ENCODE measurements around the gene KLK3. TPM values are rescaled to one million over a fixed set of nuclear protein-coding genes. Genes with fewer than 3 reads are reported as not detected.
"Not testable (repeated sequence)": the region's sequence is repeated elsewhere in the genome, so short reads cannot be mapped to it uniquely, and the experiment has no call there.

Gene KLK3
- total RNA-seq, 6 experiments from 2014 or later: not detected

DNA sequence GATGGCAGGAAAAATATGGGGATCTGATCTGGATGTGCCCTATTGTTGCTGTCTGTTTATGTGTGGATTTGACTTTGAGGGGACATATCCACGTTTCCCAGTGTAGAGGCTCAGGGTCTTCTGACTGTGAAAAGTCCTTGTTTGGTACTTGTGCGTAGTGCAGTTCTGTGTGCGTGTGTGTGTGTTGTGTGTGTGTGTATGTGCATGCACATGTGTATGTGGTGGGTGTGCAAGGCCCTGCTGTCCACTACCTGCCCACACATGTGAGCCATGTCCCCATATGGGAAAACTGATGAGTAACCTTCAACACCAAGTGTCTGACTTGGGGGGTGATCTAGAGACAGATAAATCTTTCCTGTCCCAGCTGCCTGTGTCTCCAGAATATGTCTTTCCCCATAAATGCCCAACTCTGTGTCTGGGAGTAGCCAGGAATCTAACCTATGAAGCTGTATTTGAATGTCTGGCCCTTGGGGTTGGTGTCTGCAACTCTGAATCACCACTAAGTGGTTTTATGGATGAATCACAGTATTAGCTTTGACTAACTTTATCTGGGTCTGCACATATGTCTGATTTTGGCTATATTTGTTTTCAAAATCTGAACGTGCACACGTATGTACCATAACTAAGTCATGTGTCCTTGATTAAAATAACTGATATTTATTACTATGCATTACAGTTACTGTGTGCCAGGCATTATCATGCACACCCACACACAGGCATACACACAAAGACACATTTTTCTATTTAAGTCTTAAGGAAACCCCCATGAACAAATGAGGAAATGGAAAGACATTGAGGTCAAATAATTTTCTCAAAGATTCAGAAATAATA, 35.9 kb downstream of the KLK3 start:
- Mint-ChIP-seq H3K9me3 (peaks cover 9% of the 10 kb centered on the region; the same call in 1 of the 2 replicates), H3K36me3 (ENCODE audit: low read depth) (no peaks in the 10 kb centered on the region), H3K4me1 (ENCODE audit: low read depth) (peaks cover 7% of the 10 kb centered on the region), H3K4me3 (no peak overlapping the region), H3K27ac (no peak overlapping the region), H3K27me3 (ENCODE audit: insufficient read depth) (peaks cover 12% of the 10 kb centered on the region)
- DNase-seq: peak; percentile 28
- TF ChIP-seq, protein P1, sequence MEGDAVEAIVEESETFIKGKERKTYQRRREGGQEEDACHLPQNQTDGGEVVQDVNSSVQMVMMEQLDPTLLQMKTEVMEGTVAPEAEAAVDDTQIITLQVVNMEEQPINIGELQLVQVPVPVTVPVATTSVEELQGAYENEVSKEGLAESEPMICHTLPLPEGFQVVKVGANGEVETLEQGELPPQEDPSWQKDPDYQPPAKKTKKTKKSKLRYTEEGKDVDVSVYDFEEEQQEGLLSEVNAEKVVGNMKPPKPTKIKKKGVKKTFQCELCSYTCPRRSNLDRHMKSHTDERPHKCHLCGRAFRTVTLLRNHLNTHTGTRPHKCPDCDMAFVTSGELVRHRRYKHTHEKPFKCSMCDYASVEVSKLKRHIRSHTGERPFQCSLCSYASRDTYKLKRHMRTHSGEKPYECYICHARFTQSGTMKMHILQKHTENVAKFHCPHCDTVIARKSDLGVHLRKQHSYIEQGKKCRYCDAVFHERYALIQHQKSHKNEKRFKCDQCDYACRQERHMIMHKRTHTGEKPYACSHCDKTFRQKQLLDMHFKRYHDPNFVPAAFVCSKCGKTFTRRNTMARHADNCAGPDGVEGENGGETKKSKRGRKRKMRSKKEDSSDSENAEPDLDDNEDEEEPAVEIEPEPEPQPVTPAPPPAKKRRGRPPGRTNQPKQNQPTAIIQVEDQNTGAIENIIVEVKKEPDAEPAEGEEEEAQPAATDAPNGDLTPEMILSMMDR (IDR thresholded peaks at IDR 0.05): no peak

DNA sequence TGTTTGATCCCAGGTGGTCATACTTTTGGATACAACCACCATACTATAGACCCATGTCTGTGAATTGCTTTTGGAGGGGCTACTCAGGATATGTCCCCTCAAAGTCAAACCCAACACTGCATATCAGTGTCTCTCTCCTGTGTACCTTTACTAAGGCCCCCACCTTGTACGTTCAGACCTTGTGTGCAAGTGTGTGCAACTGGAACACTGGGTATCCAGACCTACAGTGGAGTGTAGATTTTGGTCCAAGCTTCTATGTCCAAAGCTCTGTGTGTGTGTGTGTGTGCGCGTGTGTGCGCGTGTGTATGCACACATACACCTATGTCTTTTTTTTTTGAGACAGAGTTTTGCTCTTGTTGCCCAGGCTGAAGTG, 36.5 kb downstream of the KLK3 start:
- Mint-ChIP-seq H3K4me3 (no peak overlapping the region), H3K4me1 (ENCODE audit: low read depth) (peaks cover 7% of the 10 kb centered on the region), H3K9me3 (peaks cover 9% of the 10 kb centered on the region; the same call in 1 of the 2 replicates), H3K27ac (no peak overlapping the region), H3K27me3 (ENCODE audit: insufficient read depth) (peaks cover 12% of the 10 kb centered on the region), H3K36me3 (ENCODE audit: low read depth) (no peaks in the 10 kb centered on the region)
- TF ChIP-seq, protein P1 (IDR thresholded peaks at IDR 0.05): no peak
- DNase-seq: no peak

DNA sequence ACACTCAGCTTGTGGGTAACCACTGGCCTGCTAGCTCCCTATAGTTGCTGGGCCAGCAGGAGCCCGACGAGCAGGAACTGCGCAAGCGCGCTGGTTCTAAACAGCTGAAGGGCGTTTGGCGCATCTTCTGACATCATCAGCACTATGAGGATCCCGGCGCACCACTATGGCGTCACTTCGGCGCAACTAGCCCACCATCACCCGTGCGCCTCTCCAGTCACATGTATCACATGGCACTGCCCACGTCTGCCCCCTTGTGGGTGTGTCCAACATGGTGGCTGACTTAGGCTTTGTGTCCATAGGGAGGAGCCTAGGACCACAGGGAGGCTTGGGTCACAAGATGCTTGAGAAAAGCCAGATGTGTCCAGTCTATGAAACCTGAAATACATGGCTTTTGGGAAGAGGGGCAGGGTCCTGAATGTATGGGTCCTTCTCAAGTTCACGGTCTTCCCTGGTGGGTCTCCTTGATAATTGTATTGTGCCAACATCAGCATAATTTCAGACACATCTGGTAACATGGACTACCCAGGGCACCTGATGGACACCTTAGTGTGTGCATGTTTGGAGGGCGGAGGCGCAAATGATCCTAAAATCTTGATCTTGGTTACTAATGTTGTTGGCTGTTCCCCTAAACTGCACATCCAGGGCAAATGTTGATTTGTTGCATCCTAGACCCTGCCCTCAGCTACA, 38.5 kb downstream of the KLK3 start:
- peaks cover 7% of the 10 kb centered on the region for H3K4me1 Mint-ChIP-seq (ENCODE audit: low read depth)
- H3K36me3 Mint-ChIP-seq (ENCODE audit: low read depth): no peaks in the 10 kb centered on the region
- no peak for DNase-seq
- TF ChIP-seq, protein P1 (IDR thresholded peaks at IDR 0.05): peak; percentile 28; the same call in 1 of the 2 replicates
- H3K27me3 Mint-ChIP-seq (ENCODE audit: insufficient read depth): peaks cover 6% of the 10 kb centered on the region
- H3K4me3 Mint-ChIP-seq: no peak overlapping the region
- no peak overlapping the region for H3K27ac Mint-ChIP-seq
- peaks cover 9% of the 10 kb centered on the region; the same call in 1 of the 2 replicates for H3K9me3 Mint-ChIP-seq

DNA sequence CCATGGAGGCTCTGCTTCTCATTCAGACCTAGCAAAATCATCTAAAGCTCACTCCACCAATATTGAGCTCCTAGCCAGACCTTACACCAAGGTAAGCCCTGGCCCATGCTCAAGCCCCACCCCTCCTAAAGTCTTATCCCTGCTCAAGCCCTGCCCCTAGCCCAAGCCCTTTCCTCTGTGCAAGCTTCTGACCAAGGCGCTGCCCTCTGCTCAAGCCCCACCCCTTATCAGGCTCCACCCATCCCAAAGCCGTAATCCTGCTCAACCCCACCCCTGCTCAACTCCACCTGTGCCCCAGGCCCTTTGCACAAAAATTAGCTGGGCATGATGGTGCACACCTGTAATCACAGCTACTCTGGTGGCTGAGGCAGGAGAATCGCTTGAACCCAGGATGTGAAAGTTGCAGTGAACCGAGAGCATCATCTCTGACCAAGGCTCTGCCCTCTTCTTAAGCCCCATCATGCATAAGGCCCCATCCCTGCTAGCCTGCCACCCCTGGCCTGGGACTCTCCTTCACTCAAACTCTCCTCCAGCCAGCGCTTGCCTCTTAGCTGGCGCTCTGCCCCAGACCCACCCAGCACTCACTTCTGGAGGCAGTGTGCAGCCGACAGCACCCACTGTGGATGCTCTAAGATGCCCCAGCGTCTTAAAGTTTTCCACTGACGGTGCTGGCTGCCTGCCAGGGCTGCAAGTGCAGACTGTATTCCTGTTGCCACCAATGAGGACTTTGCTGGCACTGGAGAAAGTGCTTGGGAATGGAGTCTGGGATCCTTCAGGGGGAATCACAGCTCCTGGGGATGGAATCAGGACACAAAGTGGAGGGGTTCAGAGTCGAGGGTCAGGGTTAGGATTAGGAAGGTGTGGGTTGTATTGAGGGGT, 40.0 kb downstream of the KLK3 start:
- DNase-seq: no peak
- H3K27me3 Mint-ChIP-seq (ENCODE audit: insufficient read depth): peaks cover 4% of the 10 kb centered on the region
- peaks cover 9% of the 10 kb centered on the region; the same call in 1 of the 2 replicates for H3K9me3 Mint-ChIP-seq
- H3K4me3 Mint-ChIP-seq: no peak overlapping the region
- peaks cover 7% of the 10 kb centered on the region for H3K4me1 Mint-ChIP-seq (ENCODE audit: low read depth)
- no peak overlapping the region for H3K27ac Mint-ChIP-seq
- no peaks in the 10 kb centered on the region for H3K36me3 Mint-ChIP-seq (ENCODE audit: low read depth)
- TF ChIP-seq, protein P1 (IDR thresholded peaks at IDR 0.05): no peak

DNA sequence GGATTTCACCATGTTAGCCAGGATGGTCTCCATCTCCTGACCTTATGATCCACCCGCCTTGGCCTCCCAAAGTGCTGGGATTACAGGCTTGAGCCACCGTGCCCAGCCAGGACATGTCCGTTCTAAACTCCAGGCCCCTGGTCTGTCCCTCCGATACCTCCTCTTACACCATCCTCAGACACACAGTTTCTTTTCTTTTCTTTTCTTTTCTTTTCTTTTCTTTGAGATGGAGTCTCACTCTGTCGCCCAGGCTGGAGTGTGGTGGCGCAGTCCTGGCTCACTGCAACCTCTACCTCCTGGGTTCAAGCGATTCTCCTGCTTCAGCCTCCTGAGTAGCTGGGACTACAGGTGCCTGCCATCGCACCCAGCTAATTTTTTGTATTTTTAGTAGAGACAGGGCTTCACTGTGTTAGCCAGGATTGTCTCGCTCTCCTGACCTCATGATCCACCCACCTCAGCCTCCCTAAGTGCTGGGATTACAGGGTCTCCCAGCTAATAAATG, 41.4 kb downstream of the KLK3 start:
- H3K9me3 Mint-ChIP-seq; H3K4me1 Mint-ChIP-seq (ENCODE audit: low read depth); H3K27me3 Mint-ChIP-seq (ENCODE audit: insufficient read depth); H3K27ac Mint-ChIP-seq; H3K4me3 Mint-ChIP-seq; H3K36me3 Mint-ChIP-seq (ENCODE audit: low read depth); DNase-seq: not testable (repeated sequence)
